Naive thymus-derived CD8-positive, alpha-beta T cell (primary cell): ENCODE data around the gene RAB34. TPM values are rescaled to one million over a fixed set of nuclear protein-coding genes. Genes with fewer than 3 reads are reported as not detected.
"Not testable (repeated sequence)": the region's sequence is repeated elsewhere in the genome, so short reads cannot be mapped to it uniquely, and the experiment has no call there.

ENCODE experiments used
- ATAC-seq, 2 donors: fragments of 150-1000 bp; cut with Tn5 transposase in 1 of 2; sonication (Bioruptor Pico), chemical (Tn5 transposase) in 1 of 2; 1 replicate in 1 of 2; 2 replicates in 1 of 2; pipeline ENCODE4 v1.10.0; 2021; ENCODE audit warnings: mild to moderate bottlenecking in 2 of 2, moderate library complexity in 2 of 2
- POLR2A ChIA-PET: fragments of 350-600 bp; sonication (Branson Sonifier 250); formaldehyde crosslinking; loops from one replicate; lab custom pipeline; 2021; ENCODE audit warnings: antibody characterized with exemption; lab: Charles Lee
- DNase-seq, 10 donors: peaks; one replicate each; pipeline versions ENCODE4 v3.0.0 to v3.0.0-alpha.2; 2020 to 2022
- H3K27ac Mint-ChIP-seq, 10 donors: one replicate each; pipeline ENCODE4 v1.8.0; 2020 to 2022; ENCODE audit warnings: mild to moderate bottlenecking in 10 of 10, mixed read lengths in 10 of 10, moderate library complexity in 4 of 10, inconsistent platforms in 1 of 10
- H3K27me3 Mint-ChIP-seq, 5 donors: one replicate each; pipeline ENCODE4 v1.8.0; 2021 to 2022; ENCODE audit warnings: mixed read lengths in 5 of 5
- H3K36me3 Mint-ChIP-seq, 3 donors: one replicate each; pipeline ENCODE4 v1.8.0; 2020 to 2022; ENCODE audit warnings: mixed read lengths in 3 of 3, mild to moderate bottlenecking in 2 of 3, inconsistent platforms in 1 of 3
- H3K4me1 Mint-ChIP-seq, 4 donors: one replicate each; pipeline ENCODE4 v1.8.0; 2021 to 2022; ENCODE audit warnings: mixed read lengths in 4 of 4
- H3K4me3 Mint-ChIP-seq, 10 donors: one replicate each; pipeline ENCODE4 v1.8.0; 2020 to 2022; ENCODE audit warnings: mild to moderate bottlenecking in 10 of 10, mixed read lengths in 10 of 10, moderate library complexity in 6 of 10, inconsistent platforms in 1 of 10
- H3K9me3 Mint-ChIP-seq, 9 donors: one replicate each; pipeline ENCODE4 v1.8.0; 2020 to 2022; ENCODE audit warnings: mixed read lengths in 9 of 9, mild to moderate bottlenecking in 3 of 9, inconsistent platforms in 1 of 9, moderate library complexity in 1 of 9
- polyA plus RNA-seq, 3 donors: library from polyadenylated mRNA; unstranded; fragments of 300-500 nt; fragmentation: Illumina TruSeq; gene quantifications; one replicate each; pipeline ENCODE4 v1.2.3, GENCODE V29; 2021
- total RNA-seq, 8 experiments: library from RNA in 2 of 8; stranded (reverse) in 2 of 8; gene quantifications; one replicate each; pipeline ENCODE4 v1.2.3 and lab custom pipeline; 2021 to 2026

Gene RAB34
- total and polyA plus RNA-seq, 5 experiments from 2014 or later: 3.3 to 10.2 (median 5.7) TPM

DNA sequence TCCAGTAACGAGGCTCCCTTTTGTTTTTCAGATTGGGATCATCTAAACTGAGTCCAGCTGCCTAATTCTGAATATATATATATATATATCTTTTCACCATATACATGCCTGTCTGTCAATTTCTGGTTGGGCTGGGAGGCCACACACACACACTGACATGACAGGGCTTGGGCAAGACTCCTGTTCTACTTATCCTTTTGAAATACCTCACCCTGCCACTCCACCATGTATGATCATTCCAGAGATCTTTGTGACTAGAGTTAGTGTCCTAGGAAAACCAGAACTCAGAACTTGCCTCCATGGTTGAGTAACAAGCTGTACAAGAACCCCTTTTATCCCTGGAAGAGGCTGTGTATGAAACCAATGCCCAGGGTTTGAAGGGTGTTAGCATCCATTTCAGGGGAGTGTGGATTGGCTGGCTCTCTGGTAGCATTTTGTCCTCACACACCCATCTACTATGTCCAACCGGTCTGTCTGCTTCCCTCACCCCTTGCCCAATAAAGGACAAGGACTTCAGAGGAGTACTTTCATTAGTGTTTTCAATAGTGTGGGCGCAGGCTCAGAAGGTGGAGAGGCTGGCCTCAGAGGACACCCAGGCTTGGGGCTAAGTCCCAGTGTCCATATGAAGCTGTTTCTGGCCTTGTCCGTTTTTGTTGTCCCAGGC lies 6.3 kb upstream of the RAB34 start:
- H3K4me1 Mint-ChIP-seq: peaks cover 25 to 83% (median 71%) of the 10 kb centered on the region in 4 donors
- H3K36me3 Mint-ChIP-seq: peaks cover 9 to 57% (median 25%) of the 10 kb centered on the region in 3 donors
- POLR2A ChIA-PET: interaction anchor here (0.7 to 7.5 kb wide), 3 partner anchors 13 to 227 kb away, joined by 3 to 365 read pairs (median 106); partner anchors contain the start of genes PHF12, PROCA1 and TRAF4
- DNase-seq, ATAC-seq, H3K9me3 Mint-ChIP-seq, H3K27me3 Mint-ChIP-seq: not testable (repeated sequence)
- peak overlapping the region; percentile 26 to 98 (median 78) for H3K4me3 Mint-ChIP-seq
- peak overlapping the region in 8 of 10 donors; percentile 22 to 87 (median 70) for H3K27ac Mint-ChIP-seq

DNA sequence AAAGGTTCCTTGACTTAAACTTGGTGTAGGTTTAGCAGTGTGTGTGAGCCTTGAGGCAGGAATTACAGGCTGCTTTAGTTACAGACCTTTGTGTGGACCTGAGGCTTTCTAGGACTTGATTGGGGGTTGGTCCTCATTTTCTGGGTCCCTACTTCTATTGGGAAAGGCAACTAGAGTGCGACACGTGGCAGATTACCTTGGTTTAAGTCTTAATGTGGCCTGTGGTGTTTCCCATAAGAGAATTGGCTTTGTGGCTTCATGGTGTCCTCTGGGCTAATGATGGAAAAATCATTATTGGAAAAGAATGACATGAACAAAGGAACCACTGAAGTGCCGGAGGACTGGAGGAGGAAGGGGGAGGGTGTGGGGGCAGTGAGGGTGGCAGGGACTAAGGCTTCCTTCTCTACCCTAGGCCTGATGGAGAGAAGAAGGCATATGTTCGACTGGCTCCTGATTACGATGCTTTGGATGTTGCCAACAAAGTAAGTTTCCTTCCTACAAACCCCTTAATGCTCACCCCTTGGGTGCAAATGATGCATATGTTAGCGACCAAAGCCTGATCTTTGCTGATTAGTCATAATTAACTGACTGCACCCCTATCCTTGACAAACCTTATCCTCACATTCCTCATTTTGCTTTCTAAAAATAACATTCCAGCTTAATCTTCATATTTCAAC lies 5.6 kb upstream of the RAB34 start:
- Mint-ChIP-seq H3K36me3 (peaks cover 9 to 57% (median 25%) of the 10 kb centered on the region in 3 donors), H3K4me1 (peaks cover 25 to 85% (median 72%) of the 10 kb centered on the region in 4 donors), H3K4me3 (peak overlapping the region in 6 of 10 donors; percentile 6 to 76 (median 35)), H3K27me3 (peaks cover 0 to 4% (median 1%) of the 10 kb centered on the region in 5 donors), H3K27ac (peak overlapping the region in 5 of 10 donors; percentile 6 to 67 (median 49)), H3K9me3 (no peaks in the 10 kb centered on the region)
- POLR2A ChIA-PET: interaction anchor here (4.5 to 7.5 kb wide), 2 partner anchors 23 to 228 kb away, joined by 112 to 365 read pairs; partner anchors contain the start of genes PHF12 and TRAF4
- ATAC-seq (no peak), DNase-seq (no peak)

DNA sequence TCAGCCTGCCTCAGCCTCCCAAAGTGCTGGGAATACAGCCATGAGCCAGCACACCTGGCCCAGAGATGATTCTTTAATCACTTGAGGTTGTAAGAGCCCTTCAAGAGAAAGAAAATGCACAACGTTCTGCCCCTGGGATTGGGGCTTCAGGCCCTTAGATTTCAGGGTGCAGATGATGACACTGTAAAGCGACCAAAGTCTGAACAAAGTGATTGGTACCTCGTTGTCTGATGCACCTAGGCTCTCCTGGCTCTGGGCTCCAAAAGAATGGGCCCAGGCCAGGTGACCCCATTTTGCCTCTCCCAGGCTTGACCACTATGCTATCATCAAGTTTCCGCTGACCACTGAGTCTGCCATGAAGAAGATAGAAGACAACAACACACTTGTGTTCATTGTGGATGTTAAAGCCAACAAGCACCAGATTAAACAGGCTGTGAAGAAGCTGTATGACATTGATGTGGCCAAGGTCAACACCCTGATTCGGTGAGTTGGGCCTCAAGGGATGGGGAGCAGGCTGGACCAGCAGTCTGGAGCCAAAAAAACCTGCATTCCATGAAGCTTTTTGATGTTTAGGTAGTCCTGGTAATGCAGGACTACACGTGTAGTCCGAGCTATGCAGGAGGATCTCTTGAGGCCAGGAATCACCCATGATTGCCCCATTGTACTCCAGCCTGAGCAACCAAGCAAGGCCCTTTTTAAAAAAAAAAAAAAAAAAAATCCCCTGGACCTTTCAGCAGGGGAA lies 4.9 kb upstream of the RAB34 start:
- POLR2A ChIA-PET: interaction anchor here (1.1 to 7.5 kb wide), 4 partner anchors 12 to 229 kb away, joined by 4 to 365 read pairs (median 96); partner anchors contain the start of genes PHF12, PROCA1 and TRAF4
- Mint-ChIP-seq H3K36me3 (peaks cover 9 to 57% (median 25%) of the 10 kb centered on the region in 3 donors), H3K9me3 (no peaks in the 10 kb centered on the region), H3K27me3 (peaks cover 0 to 9% (median 6%) of the 10 kb centered on the region in 5 donors), H3K4me3 (peak overlapping the region; percentile 20 to 99 (median 52)), H3K4me1 (peaks cover 25 to 83% (median 70%) of the 10 kb centered on the region in 4 donors), H3K27ac (peak overlapping the region in 4 of 10 donors; percentile 32 to 65 (median 42))
- no peak for DNase-seq
- no peak for ATAC-seq

DNA sequence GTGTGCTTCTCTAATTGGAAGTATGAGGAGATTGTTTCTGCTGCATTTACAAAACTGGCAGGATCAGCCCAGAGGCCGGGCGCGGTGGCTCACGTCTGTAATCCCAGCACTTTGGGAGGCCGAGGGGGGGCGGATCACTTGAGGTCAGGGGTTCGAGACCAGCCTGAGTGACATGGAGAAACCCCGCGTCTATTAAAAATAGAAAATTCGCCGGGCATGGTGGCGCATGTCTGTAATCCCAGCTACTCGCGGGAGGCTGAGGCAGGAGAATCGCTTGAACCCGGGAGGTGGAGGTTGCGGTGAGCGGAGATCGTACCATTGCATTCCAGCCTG lies 3.3 kb upstream of the RAB34 start:
- not testable (repeated sequence) for ATAC-seq, DNase-seq, H3K9me3 Mint-ChIP-seq
- H3K4me1 Mint-ChIP-seq: peaks cover 20 to 78% (median 60%) of the 10 kb centered on the region in 4 donors
- peaks cover 0 to 15% (median 6%) of the 10 kb centered on the region in 5 donors for H3K27me3 Mint-ChIP-seq
- H3K36me3 Mint-ChIP-seq: peaks cover 9 to 54% (median 25%) of the 10 kb centered on the region in 3 donors
- H3K4me3 Mint-ChIP-seq: peak overlapping the region; percentile 93 to 99 (median 98)
- peak overlapping the region; percentile 96 to 100 (median 98) for H3K27ac Mint-ChIP-seq
- POLR2A ChIA-PET: interaction anchor here (1.0 to 4.5 kb wide), 11 partner anchors 7 to 419 kb away, joined by 3 to 112 read pairs (median 17); partner anchors contain the start of genes BLTP2, FAM222B, NEK8 and PHF12

DNA sequence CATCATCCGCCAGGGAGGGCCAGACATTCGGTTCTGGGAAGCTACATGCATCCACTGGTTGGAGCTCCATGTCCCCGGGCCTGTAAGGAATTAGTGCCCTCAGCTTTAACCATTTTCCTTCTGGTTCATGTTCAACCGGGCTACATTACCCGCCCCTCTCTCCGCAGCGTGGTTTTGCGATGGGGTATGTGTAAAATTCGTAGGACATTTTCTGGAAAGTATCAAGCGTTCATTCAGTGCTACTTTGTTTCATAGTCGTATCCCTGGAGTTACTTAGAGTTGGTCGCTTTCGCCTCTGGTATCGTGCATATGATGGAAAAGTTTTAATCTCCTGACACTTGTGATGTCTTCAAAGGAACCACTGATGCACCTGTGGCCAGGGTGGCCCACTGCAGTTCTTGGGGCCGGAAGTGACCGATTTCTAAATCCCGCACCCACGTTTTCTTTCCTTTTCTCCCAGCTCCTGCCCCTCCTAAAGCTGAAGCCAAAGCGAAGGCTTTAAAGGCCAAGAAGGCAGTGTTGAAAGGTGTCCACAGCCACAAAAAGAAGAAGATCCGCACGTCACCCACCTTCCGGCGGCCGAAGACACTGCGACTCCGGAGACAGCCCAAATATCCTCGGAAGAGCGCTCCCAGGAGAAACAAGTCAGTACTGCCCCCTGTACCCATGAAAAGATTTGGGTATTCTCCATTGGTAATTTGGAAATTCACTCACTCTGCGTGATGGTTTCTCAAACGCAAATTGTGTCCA lies 2.8 kb upstream of the RAB34 start:
- Mint-ChIP-seq H3K4me3 (peak overlapping the region; percentile 93 to 99 (median 98)), H3K36me3 (peaks cover 9 to 54% (median 25%) of the 10 kb centered on the region in 3 donors), H3K27me3 (peaks cover 0 to 20% (median 7%) of the 10 kb centered on the region in 5 donors), H3K4me1 (peaks cover 20 to 75% (median 56%) of the 10 kb centered on the region in 4 donors), H3K27ac (peak overlapping the region; percentile 96 to 100 (median 98)), H3K9me3 (no peaks in the 10 kb centered on the region)
- ATAC-seq (peak in 1 of 2 donors; percentile 0), DNase-seq (peak in 1 of 10 donors; percentile 39)
- POLR2A ChIA-PET: interaction anchor here (0.8 to 4.5 kb wide), 23 partner anchors 8 to 419 kb away, joined by 3 to 112 read pairs (median 7); partner anchors contain the start of genes BLTP2, FAM222B, FLOT2 and IFT20

DNA sequence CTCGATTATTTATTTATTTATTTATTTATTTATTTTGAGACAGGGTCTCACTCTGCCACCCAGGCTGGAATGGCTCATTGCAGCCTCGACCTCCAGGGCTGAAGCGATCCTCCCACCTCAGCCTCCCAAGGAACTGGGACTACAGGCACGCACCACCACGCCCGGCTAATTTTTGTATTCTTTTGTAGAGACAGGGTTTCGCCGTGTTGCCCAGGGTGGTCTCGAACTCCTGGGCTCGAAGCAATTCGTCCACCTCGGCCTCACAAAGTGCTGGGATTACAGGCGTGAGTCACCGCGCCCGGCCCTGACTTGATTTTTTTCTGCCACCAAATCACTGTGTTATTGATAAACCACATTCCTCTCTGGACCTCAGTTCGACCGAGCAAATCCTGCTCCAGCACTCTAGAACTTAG lies 1.4 kb upstream of the RAB34 start:
- POLR2A ChIA-PET: interaction anchor here (0.7 to 4.5 kb wide), 24 partner anchors 8 to 421 kb away, joined by 3 to 112 read pairs (median 7); partner anchors contain the start of genes ALDOC, BLTP2, FAM222B and FLOT2
- Mint-ChIP-seq H3K4me3 (peak overlapping the region; percentile 93 to 99 (median 98)), H3K9me3 (no peaks in the 10 kb centered on the region), H3K4me1 (peaks cover 18 to 61% (median 43%) of the 10 kb centered on the region in 4 donors), H3K27ac (peak overlapping the region; percentile 96 to 100 (median 98)), H3K27me3 (peaks cover 0 to 30% (median 16%) of the 10 kb centered on the region in 5 donors), H3K36me3 (peaks cover 4 to 43% (median 25%) of the 10 kb centered on the region in 3 donors)
- no peak for DNase-seq
- ATAC-seq: peak in 1 of 2 donors; percentile 1

DNA sequence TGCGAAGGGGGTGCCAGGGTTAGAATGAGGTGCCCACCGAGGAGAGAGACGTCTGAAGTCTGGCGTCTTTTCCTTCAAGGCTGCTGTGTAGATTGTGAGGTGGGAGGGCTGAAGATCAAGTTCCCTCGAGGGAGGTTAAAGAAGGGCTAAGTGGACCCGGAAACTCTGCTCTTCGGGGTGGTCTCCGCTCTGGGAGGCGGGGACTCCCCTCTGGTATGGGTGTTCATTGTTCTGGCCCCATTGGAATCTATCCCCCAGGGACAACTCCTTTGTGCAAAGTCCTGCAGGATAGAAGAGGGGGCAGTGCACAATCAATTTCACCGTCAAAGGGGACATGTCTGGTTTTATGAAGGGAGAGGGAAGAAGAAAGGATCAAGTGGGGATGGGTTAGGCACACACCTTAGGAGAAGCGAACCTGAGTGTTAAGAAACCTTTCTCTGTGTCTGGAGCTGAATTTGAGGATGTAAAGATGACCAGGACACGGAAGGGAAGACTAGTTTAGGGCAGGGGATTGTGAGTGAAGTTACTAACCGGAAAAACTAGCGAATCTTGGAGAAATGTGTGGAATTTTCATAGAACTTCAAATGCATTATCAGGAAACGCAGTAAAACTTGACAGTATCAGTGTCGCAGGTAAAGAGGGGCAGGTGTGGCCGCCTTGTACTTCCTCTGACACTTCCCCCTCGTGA lies 809 bp upstream of the RAB34 start:
- Mint-ChIP-seq H3K4me3 (peak overlapping the region; percentile 34 to 98 (median 74)), H3K27me3 (peaks cover 0 to 30% (median 16%) of the 10 kb centered on the region in 5 donors), H3K36me3 (peaks cover 4 to 38% (median 23%) of the 10 kb centered on the region in 3 donors), H3K4me1 (peaks cover 18 to 55% (median 42%) of the 10 kb centered on the region in 4 donors), H3K27ac (peak overlapping the region in 9 of 10 donors; percentile 53 to 99 (median 83)), H3K9me3 (no peaks in the 10 kb centered on the region)
- no peak for DNase-seq
- no peak for ATAC-seq
- POLR2A ChIA-PET: interaction anchor here (1.2 to 4.5 kb wide), 8 partner anchors 8 to 233 kb away, joined by 4 to 112 read pairs (median 36); partner anchors contain the start of genes BLTP2, FLOT2, NEK8 and PHF12

DNA sequence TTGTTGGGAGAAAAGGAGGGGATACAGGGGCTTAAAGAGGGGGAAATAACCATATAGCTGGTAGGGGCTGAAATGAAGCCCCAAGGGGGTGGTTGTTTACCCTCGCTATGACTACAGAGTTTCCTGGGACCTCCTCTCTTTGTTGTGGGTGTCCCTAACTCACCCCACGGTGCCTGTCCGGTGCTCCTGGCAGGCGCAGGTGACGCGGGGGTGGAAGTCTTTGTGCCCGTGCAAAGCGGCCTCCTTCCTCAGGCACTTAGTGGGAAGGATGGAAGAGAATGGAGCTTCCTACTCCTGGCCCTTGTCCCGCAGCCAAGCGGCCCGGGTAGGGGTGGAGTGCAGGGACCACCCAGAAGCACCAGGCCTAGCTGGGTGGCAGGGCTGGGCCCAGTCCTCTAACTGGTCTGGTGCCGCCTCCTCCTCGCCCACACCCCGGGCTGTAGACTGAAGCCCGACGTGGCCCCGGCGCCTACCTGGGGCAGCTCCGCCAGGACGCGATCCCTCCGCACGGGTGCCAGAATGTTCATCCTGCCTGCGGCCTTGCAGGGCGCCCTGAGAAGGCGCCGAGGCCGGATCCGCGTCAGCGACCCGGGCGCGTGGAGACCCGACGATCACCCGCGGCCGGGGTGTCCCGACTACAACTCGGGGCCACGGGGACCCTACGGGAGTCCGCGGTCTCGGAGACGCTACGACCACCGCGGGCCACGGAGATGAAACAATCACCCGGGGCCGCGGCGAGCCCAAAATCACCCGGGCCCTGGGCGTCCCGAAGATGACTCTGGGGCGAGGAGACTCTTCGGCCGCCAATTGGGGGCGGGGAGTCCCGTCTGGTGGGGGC lies 709 bp downstream of the RAB34 start:
- ATAC-seq (no peak), DNase-seq (peak in 1 of 10 donors; percentile 17)
- Mint-ChIP-seq H3K4me3 (peak overlapping the region in 6 of 10 donors; percentile 24 to 63 (median 50)), H3K9me3 (no peaks in the 10 kb centered on the region), H3K4me1 (peaks cover 18 to 48% (median 41%) of the 10 kb centered on the region in 4 donors), H3K27me3 (peaks cover 0 to 30% (median 16%) of the 10 kb centered on the region in 5 donors), H3K36me3 (peaks cover 4 to 23% (median 18%) of the 10 kb centered on the region in 3 donors), H3K27ac (peak overlapping the region in 2 of 10 donors; percentile 53 to 67)
- POLR2A ChIA-PET: interaction anchor here (0.6 kb wide), 1 partner anchor 281 kb away, joined by 5 read pairs; no protein-coding TSS in a partner anchor

DNA sequence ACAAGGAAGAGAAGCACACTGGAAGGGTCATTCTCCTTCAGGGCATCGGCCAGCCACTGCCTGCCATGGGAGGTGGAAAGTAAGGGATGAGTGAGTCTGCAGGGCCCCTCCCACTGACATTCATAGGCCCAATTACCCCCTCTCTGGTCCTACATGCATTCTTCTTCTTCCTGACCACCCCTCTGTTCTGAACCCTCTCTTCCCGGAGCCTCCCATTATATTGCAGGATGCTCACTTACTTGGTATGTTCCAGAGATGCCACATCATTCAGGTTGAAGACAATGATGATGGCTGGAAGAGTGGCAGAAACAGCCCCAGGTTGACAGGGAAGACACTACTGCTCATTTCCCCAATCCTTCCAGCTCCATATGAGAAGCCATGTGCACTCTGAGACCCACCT lies 2.5 kb downstream of the RAB34 start:
- H3K4me3 Mint-ChIP-seq: no peak overlapping the region
- no peak overlapping the region for H3K27ac Mint-ChIP-seq
- POLR2A ChIA-PET: interaction anchor here (0.6 to 1.7 kb wide), 3 partner anchors 12 to 236 kb away, joined by 3 to 6 read pairs (median 3); partner anchors contain the start of gene PHF12
- H3K9me3 Mint-ChIP-seq: no peaks in the 10 kb centered on the region
- DNase-seq: no peak
- peaks cover 0 to 6% (median 5%) of the 10 kb centered on the region in 3 donors for H3K36me3 Mint-ChIP-seq
- H3K27me3 Mint-ChIP-seq: peaks cover 0 to 30% (median 16%) of the 10 kb centered on the region in 5 donors
- peaks cover 16 to 41% (median 33%) of the 10 kb centered on the region in 4 donors for H3K4me1 Mint-ChIP-seq
- ATAC-seq: no peak
